Endothelial cell of umbilical vein (primary cell): ENCODE results near the gene SLC22A24. TPM values are rescaled to one million over a fixed set of nuclear protein-coding genes. Genes with fewer than 3 reads are reported as not detected.

Source experiments
- BruUV-seq: library from RNA; stranded (reverse); fragments of 400-500 nt; replicated peaks from 2 replicates; lab custom pipeline; 2021; lab: Mats Ljungman, UMichigan
- CTCF ChIA-PET: fragments of 300-600, 350-600 bp; sonication (Branson Sonifier 250); formaldehyde crosslinking; loops from one replicate; lab custom pipeline; 2021; ENCODE audit warnings: antibody characterized with exemption, inconsistent platforms; lab: Charles Lee
- POLR2A ChIA-PET: fragments of 300-600, 350-600 bp; sonication (Branson Sonifier 250); formaldehyde crosslinking; loops from one replicate; lab custom pipeline; 2021; ENCODE audit warnings: antibody characterized with exemption, inconsistent platforms; lab: Charles Lee
- DNase-seq: peaks from one replicate; pipeline ENCODE4 v3.0.0-alpha.2; 2011; ENCODE audit warnings: low read depth, low spot score
- FAIRE-seq: peaks from 2 replicates; lab custom pipeline; 2011; peaks lifted over from hg19 to GRCh38; lab: Jason Lieb, UNC
- H2AFZ ChIP-seq: 2 replicates; pipeline ENCODE4 v1.6.0; 2012; ENCODE audit warnings: low read depth, low read length, control low read depth, inconsistent platforms
- H3K27ac ChIP-seq: 2 replicates; pipeline ENCODE4 v1.5.1; 2011; ENCODE audit warnings: low read depth, mild to moderate bottlenecking, control low read depth, low read length, moderate library complexity; ENCODE audit not compliant: insufficient read depth
- H3K27me3 ChIP-seq, 2 experiments: 2 replicates each; pipeline versions ENCODE4 v1.6.0 to v1.6.1; 2011; ENCODE audit warnings: low read length in 2 of 2, mixed read lengths in 1 of 2; ENCODE audit not compliant: control insufficient read depth in 2 of 2, insufficient read depth in 2 of 2
- H3K36me3 ChIP-seq, 2 experiments: 2 replicates in 1 of 2; 3 replicates in 1 of 2; pipeline ENCODE4 v1.5.1; 2011; ENCODE audit warnings: low read length in 2 of 2, mild to moderate bottlenecking in 1 of 2, moderate library complexity in 1 of 2; ENCODE audit not compliant: control insufficient read depth in 2 of 2, insufficient read depth in 2 of 2; ENCODE audit errors: extremely low read depth in 1 of 2
- H3K4me1 ChIP-seq: 3 replicates; pipeline ENCODE4 v1.5.1; 2011; ENCODE audit warnings: mild to moderate bottlenecking, low read length; ENCODE audit not compliant: control insufficient read depth, insufficient read depth; ENCODE audit errors: extremely low read depth
- H3K4me2 ChIP-seq: 2 replicates; pipeline ENCODE4 v1.6.1; 2011; ENCODE audit warnings: low read length, control low read depth, mixed read lengths; ENCODE audit not compliant: insufficient read depth
- H3K4me3 ChIP-seq, 3 experiments: fragments of 200-600 bp in 1 of 3; sonication (generic), shearing (Covaris generic) in 1 of 3; replicated peaks in 1 of 3; 2 replicates each; pipeline ENCODE4 v1.5.1; 2011 to 2016; ENCODE audit warnings: control low read depth in 3 of 3, low read length in 3 of 3, mild to moderate bottlenecking in 2 of 3, inconsistent platforms in 1 of 3, low read depth in 1 of 3, moderate library complexity in 1 of 3; ENCODE audit not compliant: insufficient read depth in 1 of 3
- H3K79me2 ChIP-seq: 2 replicates; pipeline ENCODE4 v1.6.0; 2012; ENCODE audit warnings: low read length, inconsistent platforms; ENCODE audit not compliant: control insufficient read depth, insufficient read depth
- H3K9ac ChIP-seq: replicated peaks from 2 replicates; pipeline ENCODE3; 2011; ENCODE audit warnings: low read length, control low read depth; ENCODE audit not compliant: insufficient read depth; ENCODE audit errors: extremely low read depth
- H3K9me1 ChIP-seq: replicated peaks from 3 replicates; pipeline ENCODE4 v1.6.0; 2011; ENCODE audit warnings: mild to moderate bottlenecking, low read length; ENCODE audit not compliant: control insufficient read depth, insufficient read depth; ENCODE audit errors: extremely low read depth
- H3K9me3 ChIP-seq: replicated peaks from 2 replicates; pipeline ENCODE4 v1.5.1; 2012; ENCODE audit warnings: low read length, inconsistent platforms; ENCODE audit not compliant: control insufficient read depth, insufficient read depth
- H4K20me1 ChIP-seq: replicated peaks from 2 replicates; pipeline ENCODE3; 2011; ENCODE audit warnings: mild to moderate bottlenecking, low read length; ENCODE audit not compliant: control insufficient read depth, insufficient read depth; ENCODE audit errors: extremely low read depth
- CTCF ChIP-seq, 2 donors: IDR thresholded peaks; 1 replicate in 1 of 2; 2 replicates in 1 of 2; pipeline ENCODE4 v1.5.1; 2011; ENCODE audit warnings: low read length in 2 of 2, mild to moderate bottlenecking in 2 of 2, moderate library complexity in 2 of 2, control low read depth in 1 of 2, inconsistent platforms in 1 of 2, low read depth in 1 of 2; ENCODE audit not compliant: insufficient read depth in 1 of 2; ENCODE audit errors: extremely low read depth in 1 of 2
- EZH2 ChIP-seq: IDR thresholded peaks from 2 replicates; pipeline ENCODE4 v1.6.1; 2012; ENCODE audit warnings: borderline replicate concordance, low read depth, mild to moderate bottlenecking, moderate library complexity, low read length, inconsistent platforms; ENCODE audit not compliant: severe bottlenecking
- FOS ChIP-seq: IDR thresholded peaks from 2 replicates; pipeline ENCODE4 v1.6.1; 2011; ENCODE audit warnings: mild to moderate bottlenecking, low read length, moderate library complexity, borderline replicate concordance; ENCODE audit not compliant: insufficient read depth
- JUN ChIP-seq: IDR thresholded peaks from 2 replicates; pipeline ENCODE4 v1.6.1; 2011; ENCODE audit warnings: borderline replicate concordance, low read depth; ENCODE audit not compliant: insufficient read length, insufficient read depth
- MAX ChIP-seq: IDR thresholded peaks from 2 replicates; pipeline ENCODE4 v1.6.1; 2011; ENCODE audit not compliant: insufficient read depth, insufficient read length
- MYC ChIP-seq: IDR thresholded peaks from one replicate; pipeline ENCODE4 v1.6.1; 2011; ENCODE audit warnings: mild to moderate bottlenecking, low read depth, low read length
- POLR2A ChIP-seq: IDR thresholded peaks from 2 replicates; pipeline ENCODE4 v1.6.1; 2012; ENCODE audit warnings: low read depth, mild to moderate bottlenecking, control low read depth, low read length
- POLR2AphosphoS5 ChIP-seq: IDR thresholded peaks from 2 replicates; pipeline ENCODE4 v1.6.1; 2012; ENCODE audit warnings: low read depth, mild to moderate bottlenecking, control low read depth, low read length, moderate library complexity; ENCODE audit not compliant: insufficient read depth
- dilution Hi-C: fragments of 300-500 bp; cut with MboI; formaldehyde crosslinking; loops from one replicate; pipeline ENCODE4 v1.15.0; 2019; ENCODE audit warnings: low sequenced_read_pairs; ENCODE audit not compliant: extremely low pct_ligation_motif_present
- intact Hi-C: fragments of 100-400 bp; cut with micrococcal nuclease; formaldehyde crosslinking; loops from one replicate; pipeline ENCODE4 v1.10.0; 2022
- polyA plus RNA-seq, 4 experiments: library from polyadenylated mRNA; depleted of rRNA in 3 of 4; stranded (reverse) in 3 of 4; unstranded in 1 of 4; fragments of >200 nt; gene quantifications; 2 replicates each; pipeline versions ENCODE4 v1.2.1 to v1.2.3, GENCODE V29; 2011 to 2012; ENCODE audit warnings: missing spikeins in 1 of 4
- total RNA-seq: library from RNA; stranded (reverse); gene quantifications from 2 replicates; pipeline ENCODE4 v1.2.3, GENCODE V29; 2021

SLC22A24 gene
- total and polyA plus RNA-seq, 2 donors (not counting 3 experiments of a cell fraction or from before 2014, with no cell fraction given): not detected

- Histone ChIP-seq H3K36me3 (no peaks in the 10 kb centered on the region), H3K9ac (no peak overlapping the region), H3K4me2 (no peak overlapping the region), H3K4me1 (peaks cover 5% of the 10 kb centered on the region), H3K4me3 (no peak overlapping the region), H3K79me2 (no peaks in the 10 kb centered on the region), H2AFZ (no peak overlapping the region), H3K27me3 (peaks cover 6 to 9% of the 10 kb centered on the region in 2 experiments), H3K9me3 (no peaks in the 10 kb centered on the region), H3K9me1 (no peaks in the 10 kb centered on the region), H3K27ac (no peak overlapping the region), H4K20me1 (no peaks in the 10 kb centered on the region)
- no peak for TF ChIP-seq CTCF (IDR thresholded peaks at IDR 0.05; ENCODE audit: extremely low read depth in 1 of 2, insufficient read depth in 1 of 2, low read depth in 1 of 2, low read length in 2 of 2)
- TF ChIP-seq POLR2AphosphoS5: no peak
- TF ChIP-seq JUN: no peak
- TF ChIP-seq EZH2: no peak
- TF ChIP-seq FOS: no peak
- TF ChIP-seq MYC: no peak
- no peak for TF ChIP-seq MAX
- TF ChIP-seq POLR2A: no peak
- FAIRE-seq (no peak), DNase-seq (no peak)
- BruUV-seq: no TSS peak
- intact Hi-C loops (no loop called here), dilution Hi-C loops (no loop called here)
- ChIA-PET POLR2A (no interaction called here), CTCF (no interaction called here)
Observed at GRCh38 chr11:63177872-63178271, 33.9 kb upstream of the SLC22A24 start.
